H1 (cell line): ENCODE data around the gene GGA3. TPM values are rescaled to one million over a fixed set of nuclear protein-coding genes. Genes with fewer than 3 reads are reported as not detected.

Source experiments
- BCL11A ChIP-seq, 2 experiments: IDR thresholded peaks; one replicate each; pipeline ENCODE4 v1.6.1; 2011; ENCODE audit warnings: low read depth in 2 of 2, low read length in 2 of 2, mild to moderate bottlenecking in 2 of 2
- CHD7 ChIP-seq: fragments of 300-600 bp; sonication (generic); IDR thresholded peaks from 2 replicates; pipeline ENCODE4 v1.7.1; 2012; ENCODE audit warnings: low read length, moderate library complexity, mild to moderate bottlenecking, inconsistent platforms; ENCODE audit not compliant: insufficient replicate concordance
- CTBP2 ChIP-seq: IDR thresholded peaks from 2 replicates; pipeline ENCODE4 v1.7.0; 2011; ENCODE audit warnings: borderline replicate concordance, mild to moderate bottlenecking, moderate library complexity, mixed read lengths, low read length; ENCODE audit not compliant: insufficient read depth, insufficient read length
- GABPA ChIP-seq: IDR thresholded peaks from 2 replicates; pipeline ENCODE4 v1.6.1; 2011; ENCODE audit warnings: mild to moderate bottlenecking, low read length, moderate library complexity, borderline replicate concordance; ENCODE audit not compliant: insufficient read depth
- KDM1A ChIP-seq: fragments of 200-600, 300-600 bp; sonication (generic); IDR thresholded peaks from 2 replicates; pipeline ENCODE4 v1.7.1; 2016; ENCODE audit warnings: mild to moderate bottlenecking, low read length, borderline replicate concordance
- PHF8 ChIP-seq: fragments of 200-600 bp; sonication (generic); conservative IDR thresholded peaks from 2 replicates; pipeline ENCODE4 v1.7.1; 2012; ENCODE audit warnings: low read depth, mild to moderate bottlenecking, inconsistent platforms, low read length, moderate library complexity
- SIX5 ChIP-seq: IDR thresholded peaks from 2 replicates; pipeline ENCODE4 v1.6.1; 2011; ENCODE audit warnings: mild to moderate bottlenecking, low read depth, low read length
- SP2 ChIP-seq: IDR thresholded peaks from 2 replicates; pipeline ENCODE4 v1.6.1; 2012; ENCODE audit warnings: mild to moderate bottlenecking, low read length, inconsistent platforms
- SP4 ChIP-seq: IDR thresholded peaks from 2 replicates; pipeline ENCODE4 v1.6.1; 2012; ENCODE audit warnings: low read length, inconsistent platforms
- SRF ChIP-seq: IDR thresholded peaks from 2 replicates; pipeline ENCODE4 v1.6.1; 2011; ENCODE audit warnings: mild to moderate bottlenecking, low read depth, low read length, moderate library complexity
- TEAD4 ChIP-seq: IDR thresholded peaks from 2 replicates; pipeline ENCODE4 v1.6.1; 2012; ENCODE audit warnings: low read depth, low read length, inconsistent platforms, mixed read lengths
- USF2 ChIP-seq: IDR thresholded peaks from 2 replicates; pipeline ENCODE4 v1.6.1; 2011; ENCODE audit warnings: low read length, improper control_type of control experiment
- polyA plus RNA-seq, 7 experiments: library from polyadenylated mRNA; depleted of rRNA in 3 of 7; stranded (reverse) in 5 of 7; unstranded in 2 of 7; fragments of >200 nt in 5 of 7; fragments of 200-250 nt in 2 of 7; gene quantifications; 1 replicate in 5 of 7; 2 replicates in 1 of 7; 4 replicates in 1 of 7; pipeline versions ENCODE4 v1.2.1 to v1.2.3, GENCODE V29; 2011 to 2013; ENCODE audit warnings: missing spikeins in 2 of 7, mixed read lengths in 2 of 7
- total RNA-seq: library from RNA; stranded (reverse); fragmentation: NEBNext Ultra II Directional; extraction: Animal tissue kit (Norgen Biotek cat#: 25700); gene quantifications from 2 replicates; pipeline ENCODE4 v1.2.1, GENCODE V29; 2021

The GGA3 gene
- total and polyA plus RNA-seq, 2 of the 8 experiments (the other 6 are each of a cell fraction or from before 2014, with no cell fraction given): 40.6 to 60.0 TPM

GRCh38 chr17:75272848-75273184 is 11.4 kb upstream of the GGA3 start (continued):
- TF ChIP-seq CHD7 (no peak), SRF (no peak), KDM1A (no peak), USF2 (no peak), GABPA (no peak), CTBP2 (no peak), SP4 (no peak), BCL11A (IDR thresholded peaks at IDR 0.05; ENCODE audit: low read depth in 2 of 2, low read length in 2 of 2) (no peak), PHF8 (no peak), TEAD4 (no peak), SIX5 (no peak), SP2 (no peak)
